ENCODE data around the gene KIF23. TPM values are rescaled to one million over a fixed set of nuclear protein-coding genes. Genes with fewer than 3 reads are reported as not detected.
A peak's percentile ranks its signal among the peaks of the same experiment; 100 is the strongest.
"Not testable (repeated sequence)": the region's sequence is repeated elsewhere in the genome, so short reads cannot be mapped to it uniquely, and the experiment has no call there.

The KIF23 gene
- total and polyA plus RNA-seq, 5 donors from 2014 or later = 0.74 to 3.8 (median 1.2) TPM

- Mint-ChIP-seq H3K36me3 (no peaks in the 10 kb centered on the region), H3K4me1 (peaks cover 7 to 26% (median 15%) of the 10 kb centered on the region in 4 donors), H3K27ac (no peak overlapping the region), H3K9me3 (no peaks in the 10 kb centered on the region), H3K4me3 (no peak overlapping the region), H3K27me3 (no peaks in the 10 kb centered on the region)
- ATAC-seq (ENCODE audit: low read depth in 2 of 2) = no peak
- no peaks in the 10 kb centered on the region for H3K9me3 ChIP-seq (ENCODE audit: control insufficient read depth in 2 of 2, low read length in 2 of 2)
- DNase-seq = no peak
- H3K27me3 ChIP-seq (ENCODE audit: control insufficient read depth, insufficient read depth, low read length) = no peaks in the 10 kb centered on the region
- H3K4me1 ChIP-seq (ENCODE audit: control insufficient read depth, insufficient read depth, low read length, poor library complexity, severe bottlenecking) = peaks cover 7% of the 10 kb centered on the region
- H3K27ac ChIP-seq (ENCODE audit: insufficient read depth, low read length, poor library complexity, severe bottlenecking) = no peak overlapping the region
- no peak overlapping the region for H3K4me3 ChIP-seq (ENCODE audit: low read depth, low read length)
- no peaks in the 10 kb centered on the region for H3K36me3 ChIP-seq (ENCODE audit: control insufficient read depth, insufficient read depth, low read length)
Observed at GRCh38 chr15:69444686-69445085, 30.5 kb downstream of the KIF23 start.

GRCh38 chr15:69446953-69447352, 32.8 kb downstream of the KIF23 start:
- Mint-ChIP-seq H3K36me3 (no peaks in the 10 kb centered on the region), H3K4me3 (peak overlapping the region in 1 of 4 donors; percentile 61), H3K27me3 (no peaks in the 10 kb centered on the region), H3K27ac (no peak overlapping the region), H3K9me3 (no peaks in the 10 kb centered on the region), H3K4me1 (peaks cover 7 to 29% (median 18%) of the 10 kb centered on the region in 4 donors)
- Histone ChIP-seq H3K27me3 (ENCODE audit: control insufficient read depth, insufficient read depth, low read length) (no peaks in the 10 kb centered on the region), H3K4me3 (ENCODE audit: low read depth, low read length) (no peak overlapping the region), H3K9me3 (ENCODE audit: control insufficient read depth in 2 of 2, low read length in 2 of 2) (no peaks in the 10 kb centered on the region), H3K36me3 (ENCODE audit: control insufficient read depth, insufficient read depth, low read length) (no peaks in the 10 kb centered on the region), H3K27ac (ENCODE audit: insufficient read depth, low read length, poor library complexity, severe bottlenecking) (no peak overlapping the region), H3K4me1 (ENCODE audit: control insufficient read depth, insufficient read depth, low read length, poor library complexity, severe bottlenecking) (peaks cover 16% of the 10 kb centered on the region)
- DNase-seq (no peak), ATAC-seq (ENCODE audit: low read depth in 2 of 2) (no peak)

DNA sequence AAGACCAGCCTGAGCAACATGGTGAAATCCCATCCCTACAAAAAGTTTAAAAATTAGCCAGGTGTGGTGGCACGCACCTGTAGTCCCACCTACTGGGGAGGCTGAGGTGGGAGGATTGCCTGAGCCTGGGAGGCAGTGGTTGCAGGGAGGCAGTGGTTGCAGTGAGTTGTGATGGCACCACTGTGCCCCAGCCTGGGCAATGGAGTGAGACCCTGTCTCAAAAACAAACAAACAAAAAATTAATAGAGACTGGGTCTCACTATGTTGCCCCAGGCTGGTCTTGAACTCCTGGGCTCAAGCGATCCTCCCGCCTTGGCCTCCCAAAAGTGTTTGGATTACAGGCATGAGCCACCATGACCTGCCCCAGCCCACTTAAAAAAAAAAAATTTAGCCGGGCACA, 36.1 kb downstream of the KIF23 start:
- H3K27ac Mint-ChIP-seq; H3K36me3 ChIP-seq (ENCODE audit: control insufficient read depth, insufficient read depth, low read length); H3K4me3 ChIP-seq (ENCODE audit: low read depth, low read length); H3K27me3 ChIP-seq (ENCODE audit: control insufficient read depth, insufficient read depth, low read length); H3K27me3 Mint-ChIP-seq; H3K9me3 Mint-ChIP-seq; DNase-seq; H3K9me3 ChIP-seq (ENCODE audit: control insufficient read depth in 2 of 2, low read length in 2 of 2); H3K4me3 Mint-ChIP-seq; ATAC-seq (ENCODE audit: low read depth in 2 of 2); H3K27ac ChIP-seq (ENCODE audit: insufficient read depth, low read length, poor library complexity, severe bottlenecking): not testable (repeated sequence)
- H3K4me1 ChIP-seq (ENCODE audit: control insufficient read depth, insufficient read depth, low read length, poor library complexity, severe bottlenecking) = peaks cover 26% of the 10 kb centered on the region
- peaks cover 12 to 38% (median 24%) of the 10 kb centered on the region in 4 donors for H3K4me1 Mint-ChIP-seq
- H3K36me3 Mint-ChIP-seq = peaks cover 16% of the 10 kb centered on the region

- peaks cover 22% of the 10 kb centered on the region for H3K36me3 Mint-ChIP-seq
- Histone ChIP-seq H3K36me3 (ENCODE audit: control insufficient read depth, insufficient read depth, low read length) (peaks cover 17% of the 10 kb centered on the region), H3K4me1 (ENCODE audit: control insufficient read depth, insufficient read depth, low read length, poor library complexity, severe bottlenecking) (peaks cover 27% of the 10 kb centered on the region), H3K27ac (ENCODE audit: insufficient read depth, low read length, poor library complexity, severe bottlenecking) (peak overlapping the region; percentile 90), H3K27me3 (ENCODE audit: control insufficient read depth, insufficient read depth, low read length) (no peaks in the 10 kb centered on the region), H3K9me3 (ENCODE audit: control insufficient read depth in 2 of 2, low read length in 2 of 2) (no peaks in the 10 kb centered on the region), H3K4me3 (ENCODE audit: low read depth, low read length) (peak overlapping the region; percentile 96)
- peak overlapping the region in 3 of 4 donors; percentile 98 to 99 (median 98) for H3K4me3 Mint-ChIP-seq
- H3K27ac Mint-ChIP-seq = peak overlapping the region; percentile 97 to 100 (median 98)
- peaks cover 0 to under 1% (median 0%) of the 10 kb centered on the region in 7 donors for H3K9me3 Mint-ChIP-seq
- peaks cover 19 to 47% (median 31%) of the 10 kb centered on the region in 4 donors for H3K4me1 Mint-ChIP-seq
- DNase-seq = no peak
- no peak for ATAC-seq (ENCODE audit: low read depth in 2 of 2)
- no peaks in the 10 kb centered on the region for H3K27me3 Mint-ChIP-seq
Observed at GRCh38 chr15:69450968-69451695, 37.0 kb downstream of the KIF23 start.

- H3K4me1 ChIP-seq (ENCODE audit: control insufficient read depth, insufficient read depth, low read length, poor library complexity, severe bottlenecking) = peaks cover 27% of the 10 kb centered on the region
- Mint-ChIP-seq H3K36me3 (peaks cover 29% of the 10 kb centered on the region), H3K9me3 (peaks cover 0 to 2% (median 0%) of the 10 kb centered on the region in 7 donors), H3K4me3 (peak overlapping the region; percentile 94 to 99 (median 98)), H3K4me1 (peaks cover 22 to 46% (median 33%) of the 10 kb centered on the region in 4 donors), H3K27ac (peak overlapping the region; percentile 97 to 100 (median 98)), H3K27me3 (no peaks in the 10 kb centered on the region)
- ATAC-seq (ENCODE audit: low read depth in 2 of 2) = peak; percentile 18 to 27
- H3K36me3 ChIP-seq (ENCODE audit: control insufficient read depth, insufficient read depth, low read length) = peaks cover 27% of the 10 kb centered on the region
- no peaks in the 10 kb centered on the region for H3K27me3 ChIP-seq (ENCODE audit: control insufficient read depth, insufficient read depth, low read length)
- no peaks in the 10 kb centered on the region for H3K9me3 ChIP-seq (ENCODE audit: control insufficient read depth in 2 of 2, low read length in 2 of 2)
- H3K4me3 ChIP-seq (ENCODE audit: low read depth, low read length) = peak overlapping the region; percentile 96
- peak overlapping the region; percentile 90 for H3K27ac ChIP-seq (ENCODE audit: insufficient read depth, low read length, poor library complexity, severe bottlenecking)
- DNase-seq = no peak
Observed at GRCh38 chr15:69451951-69452691, 38.0 kb downstream of the KIF23 start.

- peaks cover 27% of the 10 kb centered on the region for H3K4me1 ChIP-seq (ENCODE audit: control insufficient read depth, insufficient read depth, low read length, poor library complexity, severe bottlenecking)
- H3K4me3 Mint-ChIP-seq = peak within 1 kb of the TSS; percentile 94 to 99 (median 98)
- H3K4me1 Mint-ChIP-seq = peaks cover 22 to 53% (median 34%) of the 10 kb centered on the region in 4 donors
- H3K36me3 ChIP-seq (ENCODE audit: control insufficient read depth, insufficient read depth, low read length) = peaks cover 31% of the 10 kb centered on the region
- H3K27ac ChIP-seq (ENCODE audit: insufficient read depth, low read length, poor library complexity, severe bottlenecking) = peak within 1 kb of the TSS; percentile 90
- peak within 1 kb of the TSS; percentile 97 to 100 (median 98) for H3K27ac Mint-ChIP-seq
- no peaks in the 10 kb centered on the region for H3K9me3 ChIP-seq (ENCODE audit: control insufficient read depth in 2 of 2, low read length in 2 of 2)
- DNase-seq (peak; percentile 93 to 97 (median 97)), ATAC-seq (ENCODE audit: low read depth in 2 of 2) (peak; percentile 90 to 91)
- H3K4me3 ChIP-seq (ENCODE audit: low read depth, low read length) = peak within 1 kb of the TSS; percentile 99
- peaks cover 0 to 2% (median 0%) of the 10 kb centered on the region in 7 donors for H3K9me3 Mint-ChIP-seq
- H3K36me3 Mint-ChIP-seq = peaks cover 35% of the 10 kb centered on the region
- H3K27me3 ChIP-seq (ENCODE audit: control insufficient read depth, insufficient read depth, low read length) = no peaks in the 10 kb centered on the region
- no peaks in the 10 kb centered on the region for H3K27me3 Mint-ChIP-seq
Observed at GRCh38 chr15:69452692-69453521, 38.8 kb downstream of the KIF23 start, which contains the start of gene RPLP1. RPLP1 (plus strand) TSS chr15:69452818; CDS start chr15:69452949, 131 bp downstream.

- no peak for DNase-seq
- peak overlapping the region in 2 of 3 donors; percentile 85 to 98 for H3K27ac Mint-ChIP-seq
- Histone ChIP-seq H3K27ac (ENCODE audit: insufficient read depth, low read length, poor library complexity, severe bottlenecking) (peak overlapping the region; percentile 90), H3K9me3 (ENCODE audit: control insufficient read depth in 2 of 2, low read length in 2 of 2) (no peaks in the 10 kb centered on the region), H3K4me1 (ENCODE audit: control insufficient read depth, insufficient read depth, low read length, poor library complexity, severe bottlenecking) (peaks cover 27% of the 10 kb centered on the region), H3K4me3 (ENCODE audit: low read depth, low read length) (peak overlapping the region; percentile 99), H3K36me3 (ENCODE audit: control insufficient read depth, insufficient read depth, low read length) (peaks cover 33% of the 10 kb centered on the region), H3K27me3 (ENCODE audit: control insufficient read depth, insufficient read depth, low read length) (no peaks in the 10 kb centered on the region)
- ATAC-seq (ENCODE audit: low read depth in 2 of 2) = no peak
- peaks cover 36% of the 10 kb centered on the region for H3K36me3 Mint-ChIP-seq
- H3K27me3 Mint-ChIP-seq = no peaks in the 10 kb centered on the region
- H3K4me1 Mint-ChIP-seq = peaks cover 22 to 65% (median 38%) of the 10 kb centered on the region in 4 donors
- peak overlapping the region; percentile 94 to 99 (median 98) for H3K4me3 Mint-ChIP-seq
- H3K9me3 Mint-ChIP-seq = peaks cover 0 to 2% (median 0%) of the 10 kb centered on the region in 7 donors
Observed at GRCh38 chr15:69454953-69455352, 40.8 kb downstream of the KIF23 start.
